Measurements from ENCODE around the gene ELOVL7. TPM values are rescaled to one million over a fixed set of nuclear protein-coding genes. Genes with fewer than 3 reads are reported as not detected.

ELOVL7 gene
- polyA plus RNA-seq, 1 of the 3 experiments (the other 2 are of a cell fraction), result 0.07 TPM

- POLR2A ChIA-PET, result no interaction called here
- Histone ChIP-seq H3K27ac (ENCODE audit: low read depth in 2 of 2, low read length in 1 of 2) (no peak overlapping the region), H2AFZ (ENCODE audit: low read depth) (no peak overlapping the region), H3F3A (replicated peaks; ENCODE audit: insufficient read depth) (no peaks in the 10 kb centered on the region), H3K79me2 (ENCODE audit: insufficient read depth) (no peaks in the 10 kb centered on the region), H3K9me3 (no peaks in the 10 kb centered on the region), H3K9ac (no peak overlapping the region), H3K4me1 (ENCODE audit: control insufficient read depth in 1 of 2, insufficient read depth in 2 of 2, low read depth in 1 of 2, low read length in 1 of 2) (no peaks in the 10 kb centered on the region), H3K4me3 (ENCODE audit: low read depth in 2 of 2, low read length in 1 of 2) (no peak overlapping the region), H3K36me3 (replicated peaks in 1 of 2; ENCODE audit: control insufficient read depth in 1 of 2, insufficient read depth in 2 of 2, low read length in 1 of 2) (no peaks in the 10 kb centered on the region), H3K27me3 (ENCODE audit: insufficient read depth) (no peaks in the 10 kb centered on the region), H4K20me1 (ENCODE audit: insufficient read depth) (no peaks in the 10 kb centered on the region), H3K9me2 (no peaks in the 10 kb centered on the region), H3K4me2 (no peak overlapping the region)
- TF ChIP-seq, protein P1, sequence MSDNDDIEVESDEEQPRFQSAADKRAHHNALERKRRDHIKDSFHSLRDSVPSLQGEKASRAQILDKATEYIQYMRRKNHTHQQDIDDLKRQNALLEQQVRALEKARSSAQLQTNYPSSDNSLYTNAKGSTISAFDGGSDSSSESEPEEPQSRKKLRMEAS (IDR thresholded peaks at IDR 0.05; ENCODE audit: low read depth), result no peak
- TF ChIP-seq RFX5 (IDR thresholded peaks at IDR 0.05; ENCODE audit: low read length) (no peak), TAF1 (IDR thresholded peaks at IDR 0.05; ENCODE audit: borderline replicate concordance, low read depth, low read length) (no peak), GATA2 (CRISPR knock-in tag; IDR thresholded peaks at IDR 0.05) (no peak), ELF1 (IDR thresholded peaks at IDR 0.05) (no peak), NRF1 (IDR thresholded peaks at IDR 0.05; ENCODE audit: low read depth, low read length) (no peak), FOSL2 (IDR thresholded peaks at IDR 0.05; ENCODE audit: borderline replicate concordance, low read depth) (no peak), MXI1 (IDR thresholded peaks at IDR 0.05; ENCODE audit: low read depth, low read length) (no peak), IRF3 (IDR thresholded peaks at IDR 0.05; ENCODE audit: low read depth, low read length) (no peak), EZH2phosphoT487 (IDR thresholded peaks at IDR 0.05; ENCODE audit: borderline replicate concordance, low read depth) (no peak), MEF2A (IDR thresholded peaks at IDR 0.05; ENCODE audit: borderline replicate concordance, low read depth) (no peak), POLR2AphosphoS5 (IDR thresholded peaks at IDR 0.05; ENCODE audit: low read depth, low read length) (no peak), YY1 (IDR thresholded peaks at IDR 0.05; ENCODE audit: low read depth) (no peak), SIN3A (IDR thresholded peaks at IDR 0.05; ENCODE audit: borderline replicate concordance, low read depth, low read length) (no peak)
- TF ChIP-seq, protein P2, sequence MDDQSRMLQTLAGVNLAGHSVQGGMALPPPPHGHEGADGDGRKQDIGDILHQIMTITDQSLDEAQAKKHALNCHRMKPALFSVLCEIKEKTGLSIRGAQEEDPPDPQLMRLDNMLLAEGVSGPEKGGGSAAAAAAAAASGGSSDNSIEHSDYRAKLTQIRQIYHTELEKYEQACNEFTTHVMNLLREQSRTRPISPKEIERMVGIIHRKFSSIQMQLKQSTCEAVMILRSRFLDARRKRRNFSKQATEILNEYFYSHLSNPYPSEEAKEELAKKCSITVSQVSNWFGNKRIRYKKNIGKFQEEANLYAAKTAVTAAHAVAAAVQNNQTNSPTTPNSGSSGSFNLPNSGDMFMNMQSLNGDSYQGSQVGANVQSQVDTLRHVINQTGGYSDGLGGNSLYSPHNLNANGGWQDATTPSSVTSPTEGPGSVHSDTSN (IDR thresholded peaks at IDR 0.05), result no peak
- TF ChIP-seq, protein P3, sequence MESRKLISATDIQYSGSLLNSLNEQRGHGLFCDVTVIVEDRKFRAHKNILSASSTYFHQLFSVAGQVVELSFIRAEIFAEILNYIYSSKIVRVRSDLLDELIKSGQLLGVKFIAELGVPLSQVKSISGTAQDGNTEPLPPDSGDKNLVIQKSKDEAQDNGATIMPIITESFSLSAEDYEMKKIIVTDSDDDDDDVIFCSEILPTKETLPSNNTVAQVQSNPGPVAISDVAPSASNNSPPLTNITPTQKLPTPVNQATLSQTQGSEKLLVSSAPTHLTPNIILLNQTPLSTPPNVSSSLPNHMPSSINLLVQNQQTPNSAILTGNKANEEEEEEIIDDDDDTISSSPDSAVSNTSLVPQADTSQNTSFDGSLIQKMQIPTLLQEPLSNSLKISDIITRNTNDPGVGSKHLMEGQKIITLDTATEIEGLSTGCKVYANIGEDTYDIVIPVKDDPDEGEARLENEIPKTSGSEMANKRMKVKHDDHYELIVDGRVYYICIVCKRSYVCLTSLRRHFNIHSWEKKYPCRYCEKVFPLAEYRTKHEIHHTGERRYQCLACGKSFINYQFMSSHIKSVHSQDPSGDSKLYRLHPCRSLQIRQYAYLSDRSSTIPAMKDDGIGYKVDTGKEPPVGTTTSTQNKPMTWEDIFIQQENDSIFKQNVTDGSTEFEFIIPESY (IDR thresholded peaks at IDR 0.05; ENCODE audit: borderline replicate concordance, low read depth), result no peak
- TF ChIP-seq, protein P4, sequence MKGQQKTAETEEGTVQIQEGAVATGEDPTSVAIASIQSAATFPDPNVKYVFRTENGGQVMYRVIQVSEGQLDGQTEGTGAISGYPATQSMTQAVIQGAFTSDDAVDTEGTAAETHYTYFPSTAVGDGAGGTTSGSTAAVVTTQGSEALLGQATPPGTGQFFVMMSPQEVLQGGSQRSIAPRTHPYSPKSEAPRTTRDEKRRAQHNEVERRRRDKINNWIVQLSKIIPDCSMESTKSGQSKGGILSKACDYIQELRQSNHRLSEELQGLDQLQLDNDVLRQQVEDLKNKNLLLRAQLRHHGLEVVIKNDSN (IDR thresholded peaks at IDR 0.05; ENCODE audit: borderline replicate concordance, low read depth), result no peak
- 38% methylated on average over 2 of the region's 2 CpGs for WGBS (ENCODE audit: low lambda C conversion rate)
- DNase-seq, result no peak
- CTCF ChIA-PET, result interaction anchor here (1.1 kb wide), 1 partner anchor 52 kb away, joined by 3 read pairs; the partner anchor contains the start of gene ELOVL7
Measured at GRCh38 chr5:60792438-60792837, 51.6 kb downstream of the ELOVL7 start.
